UCSD-AML1 (cell line): ENCODE results near the gene NAA16.
"Not testable (repeated sequence)": the region's sequence is repeated elsewhere in the genome, so short reads cannot be mapped to it uniquely, and the experiment has no call there.

ENCODE experiments used
- DNase-seq: peaks from one replicate; lab custom pipeline; 2025; ENCODE audit not compliant: unreplicated experiment; lab: John Stamatoyannopoulos, UW

The NAA16 gene

GRCh38 chr13:41403983-41404382, 92.9 kb downstream of the NAA16 start:
- no peak for DNase-seq

- no peak for DNase-seq
These were observed 94.3 kb downstream of the NAA16 start for GRCh38 chr13:41405367-41405766.

GRCh38 chr13:41407380-41407779, 96.3 kb downstream of the NAA16 start:
- no peak for DNase-seq

- DNase-seq = no peak
These were observed 97.1 kb downstream of the NAA16 start for GRCh38 chr13:41408121-41408520.

- DNase-seq = no peak
These were observed 97.7 kb downstream of the NAA16 start for GRCh38 chr13:41408746-41409145.

- DNase-seq = no peak
These were observed 98.5 kb downstream of the NAA16 start for GRCh38 chr13:41409611-41410010.

GRCh38 chr13:41411060-41411459, 100.0 kb downstream of the NAA16 start:
- no peak for DNase-seq

- peak; percentile 21 for DNase-seq
These were observed 100.5 kb downstream of the NAA16 start for GRCh38 chr13:41411522-41411921.

GRCh38 chr13:41413872-41414271, 102.8 kb downstream of the NAA16 start:
- no peak for DNase-seq

GRCh38 chr13:41416276-41416675, 105.2 kb downstream of the NAA16 start:
- DNase-seq = no peak

GRCh38 chr13:41418027-41418426, 107.0 kb downstream of the NAA16 start:
- no peak for DNase-seq

GRCh38 chr13:41418731-41419130, 107.7 kb downstream of the NAA16 start:
- no peak for DNase-seq

GRCh38 chr13:41419206-41419605, 108.1 kb downstream of the NAA16 start:
- no peak for DNase-seq

GRCh38 chr13:41420146-41420545, 109.1 kb downstream of the NAA16 start:
- no peak for DNase-seq

- not testable (repeated sequence) for DNase-seq
These were observed 110.3 kb downstream of the NAA16 start for GRCh38 chr13:41421330-41421729.

GRCh38 chr13:41421983-41422382, 110.9 kb downstream of the NAA16 start:
- DNase-seq = not testable (repeated sequence)

- DNase-seq = not testable (repeated sequence)
These were observed 112.2 kb downstream of the NAA16 start for GRCh38 chr13:41423259-41423658.

GRCh38 chr13:41424675-41425074, 113.6 kb downstream of the NAA16 start:
- DNase-seq = not testable (repeated sequence)

GRCh38 chr13:41426047-41426446, 115.0 kb downstream of the NAA16 start:
- no peak for DNase-seq
